Psoas muscle (tissue), 8 donors: ENCODE measurements around the gene AKAP8L. TPM values are rescaled to one million over a fixed set of nuclear protein-coding genes. Genes with fewer than 3 reads are reported as not detected.

ENCODE experiments used
- ATAC-seq, 4 donors: fragments of 200-7000 bp; cut with Tn5 transposase; one replicate each; pipeline ENCODE4 v1.9.1; 2020; ENCODE audit warnings: moderate library complexity in 3 of 4, mild to moderate bottlenecking in 2 of 4
- DNase-seq, 2 donors: peaks; one replicate each; pipeline ENCODE4 v3.0.0-alpha.2; 2020
- H3K27ac ChIP-seq: fragments of 200-600 bp; one replicate; pipeline ENCODE4 v1.8.0; 2022
- H3K27me3 ChIP-seq, 3 donors: fragments of 200-600 bp in 1 of 3; one replicate each; pipeline versions ENCODE4 v1.6.1 to v1.8.0; 2013 to 2022; ENCODE audit warnings: low read length in 2 of 3, mild to moderate bottlenecking in 2 of 3, moderate library complexity in 1 of 3; ENCODE audit not compliant: insufficient read depth in 3 of 3
- H3K36me3 ChIP-seq, 2 donors: fragments of 200-600 bp in 1 of 2; one replicate each; pipeline versions ENCODE4 v1.6.1 to v1.8.0; 2013 to 2022; ENCODE audit warnings: low read depth in 1 of 2, mild to moderate bottlenecking in 1 of 2, moderate library complexity in 1 of 2; ENCODE audit not compliant: insufficient read depth in 1 of 2
- H3K4me1 ChIP-seq: fragments of 200-600 bp; one replicate; pipeline ENCODE4 v1.8.0; 2022
- H3K4me3 ChIP-seq: fragments of 200-600 bp; one replicate; pipeline ENCODE4 v1.8.0; 2022; ENCODE audit warnings: mild to moderate bottlenecking
- H3K9me3 ChIP-seq: fragments of 200-600 bp; one replicate; pipeline ENCODE4 v1.8.0; 2022
- CTCF ChIP-seq: fragments of 200-600 bp; IDR thresholded peaks from one replicate; pipeline ENCODE4 v1.8.0; 2022; ENCODE audit warnings: antibody characterized with exemption
- WGBS, 3 donors: extraction: QIAGEN DNeasy Blood & Tissue Kit; methylation state at CpG; one replicate each; pipeline versions ENCODE4 v1.1.6 to v1.1.7; 2013; 5-methylcytosine and 5-hydroxymethylcytosine counted together
- intact Hi-C, 2 donors: fragments of 100-400 bp; cut with DNase I; formaldehyde crosslinking; loops; one replicate each; pipeline versions ENCODE4 v1.11.0 to v1.14.2; 2022
- polyA plus RNA-seq, 3 donors: library from polyadenylated mRNA; stranded (reverse); fragments of 200-250 nt; gene quantifications; one replicate each; pipeline ENCODE4 v1.2.3, GENCODE V29; 2013
- total RNA-seq, 4 donors: library from RNA; stranded (reverse); fragmentation: NEBNext Ultra II Directional in 2 of 4; extraction: Animal tissue kit (Norgen Biotek cat#: 25700) in 2 of 4; gene quantifications; one replicate each; pipeline versions ENCODE4 v1.2.1 to v1.2.4, GENCODE V29; 2021 to 2023
- donor health status: healthy with polysubstance abuse.
- donor health status: DM: no; HTN: no; CAD: no; lungs with moderate emphysema.
- donor health status: Bipolar disorder and iron deficiency.
- donor health status: healthy.
- donor health status: DM: yes; HTN: yes; CAD: no.
- donor health status: DM: no; HTN: no; CAD: no.
- donor health status: DM: no; HTN: no; CAD: no.
- donor health status: DM: yes; HTN: yes; CAD: no.

The AKAP8L gene
- total and polyA plus RNA-seq, 7 donors: 34.6 to 72.9 (median 51.1) TPM

DNA sequence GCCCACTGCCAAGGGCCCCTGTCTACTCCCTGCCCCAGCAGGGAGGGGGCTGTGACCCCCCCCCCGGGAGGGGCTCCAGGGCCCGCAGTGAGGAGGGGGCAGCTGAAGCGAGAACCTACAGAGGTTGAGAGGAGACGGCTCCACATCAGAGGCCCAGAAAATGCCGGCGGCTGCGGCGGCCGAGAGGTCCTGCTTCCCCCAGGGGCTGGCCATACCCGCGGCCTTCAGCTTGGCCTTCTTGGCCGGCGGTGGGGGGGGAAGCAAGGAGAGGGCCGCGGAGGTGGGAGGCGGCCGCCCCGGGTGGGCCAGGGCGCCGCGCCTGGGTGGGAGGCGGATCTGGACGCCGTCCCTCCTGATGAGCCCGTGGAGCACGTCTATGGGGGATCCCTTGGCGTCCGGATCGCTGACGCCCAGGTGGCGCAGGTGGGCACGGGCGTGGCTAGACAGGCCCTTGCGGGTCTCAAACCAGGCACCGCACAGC is 9.2 kb upstream of the AKAP8L start:
- no peak for TF ChIP-seq CTCF
- 92 to 96% (median 93%) methylated on average over 35 of the region's 35 CpGs for WGBS, 3 donors
- Histone ChIP-seq H3K27ac (no peak overlapping the region), H3K36me3 (peaks cover 9 to 66% of the 10 kb centered on the region in 2 donors), H3K4me3 (no peak overlapping the region), H3K27me3 (no peaks in the 10 kb centered on the region), H3K9me3 (peaks cover 4% of the 10 kb centered on the region), H3K4me1 (peaks cover 18% of the 10 kb centered on the region)
- intact Hi-C loops: no loop called here
- no peak for ATAC-seq
- DNase-seq: peak in 1 of 2 donors; percentile 57

- H3K9me3 ChIP-seq: peaks cover 4% of the 10 kb centered on the region
- peak in 1 of 2 donors; percentile 30 for DNase-seq
- no peak overlapping the region for H3K27ac ChIP-seq
- H3K4me1 ChIP-seq: peaks cover 22% of the 10 kb centered on the region
- no peak overlapping the region for H3K4me3 ChIP-seq
- H3K27me3 ChIP-seq: no peaks in the 10 kb centered on the region
- no peak for TF ChIP-seq CTCF
- no peak for ATAC-seq
- intact Hi-C loops: no loop called here
- WGBS, 3 donors: 97 to 98% (median 97%) methylated on average over 25 of the region's 25 CpGs
- H3K36me3 ChIP-seq: peaks cover 9 to 73% of the 10 kb centered on the region in 2 donors
These were observed 8.5 kb upstream of the AKAP8L start for GRCh38 chr19:15427350-15427700.

DNA sequence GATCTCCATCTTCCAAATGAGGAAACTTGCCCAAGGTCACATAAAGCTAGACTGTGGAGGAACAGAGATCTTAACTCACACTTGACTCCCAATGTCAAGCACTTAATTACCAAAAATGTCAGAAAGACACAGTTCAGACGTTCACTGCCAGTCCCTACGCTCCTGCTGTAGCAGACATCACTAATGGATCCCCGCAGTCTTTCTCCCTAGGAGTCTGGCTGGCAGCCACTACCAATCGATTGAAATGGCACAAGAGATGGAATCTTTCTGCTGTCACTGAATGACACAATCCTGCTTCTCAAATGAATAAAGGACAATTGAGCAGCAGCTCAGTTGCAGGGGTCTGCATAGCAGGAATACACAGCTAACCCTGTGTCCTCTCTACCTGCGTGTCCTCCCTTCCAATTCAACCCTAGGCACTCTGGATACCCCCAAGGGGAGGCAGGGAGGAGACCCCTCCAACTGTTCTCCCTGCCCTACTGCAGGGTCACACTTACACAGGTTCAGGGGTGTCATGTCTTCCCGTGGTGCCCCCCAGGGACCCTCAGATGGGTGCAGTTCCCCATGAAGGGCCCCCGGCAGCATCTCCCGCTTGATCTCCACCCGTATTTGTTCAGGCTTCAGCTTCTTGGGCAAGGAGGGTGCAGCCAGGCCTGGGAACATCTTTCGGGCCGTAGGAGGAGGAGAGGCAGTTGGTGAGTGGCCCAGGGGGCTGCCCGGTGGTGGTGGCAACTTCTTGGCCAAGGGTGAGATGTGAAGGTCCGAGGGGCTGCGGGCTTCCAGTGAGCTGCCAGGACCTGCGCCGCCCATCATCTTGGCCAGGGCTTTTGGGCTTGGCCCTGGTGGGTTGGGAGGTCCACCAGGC is 7.9 kb upstream of the AKAP8L start:
- H3K9me3 ChIP-seq: peaks cover 4% of the 10 kb centered on the region
- H3K4me1 ChIP-seq: peaks cover 29% of the 10 kb centered on the region
- H3K36me3 ChIP-seq: peaks cover 9 to 73% of the 10 kb centered on the region in 2 donors
- no peak for TF ChIP-seq CTCF
- ATAC-seq (no peak), DNase-seq (peak in 1 of 2 donors; percentile 46)
- no peak overlapping the region for H3K4me3 ChIP-seq
- 89 to 90% (median 90%) methylated on average over 16 of the region's 16 CpGs for WGBS, 3 donors
- no peaks in the 10 kb centered on the region for H3K27me3 ChIP-seq
- intact Hi-C loops: no loop called here
- H3K27ac ChIP-seq: no peak overlapping the region

- no peak for ATAC-seq
- peak in 1 of 2 donors; percentile 51 for DNase-seq
- H3K9me3 ChIP-seq: peaks cover 4% of the 10 kb centered on the region
- no peak overlapping the region for H3K27ac ChIP-seq
- H3K36me3 ChIP-seq: peaks cover 9 to 73% of the 10 kb centered on the region in 2 donors
- WGBS, 3 donors: 94 to 96% (median 94%) methylated on average over 27 to 36 of the region's 36 CpGs
- intact Hi-C loops: no loop called here
- TF ChIP-seq CTCF: no peak
- H3K4me1 ChIP-seq: peaks cover 20% of the 10 kb centered on the region
- no peak overlapping the region for H3K4me3 ChIP-seq
- no peaks in the 10 kb centered on the region for H3K27me3 ChIP-seq
These were observed 6.6 kb upstream of the AKAP8L start for GRCh38 chr19:15425321-15425950.
